Osteoblast (primary cell): ENCODE data around the gene SYNDIG1L. TPM values are rescaled to one million over a fixed set of nuclear protein-coding genes. Genes with fewer than 3 reads are reported as not detected.

Experiments
- DNase-seq: peaks from one replicate; pipeline ENCODE4 v3.0.0; 2011; ENCODE audit warnings: low spot score, mixed read lengths; ENCODE audit not compliant: insufficient read length; ENCODE audit errors: missing footprints
- H2AFZ ChIP-seq: 2 replicates; pipeline ENCODE4 v1.6.0; 2011; ENCODE audit warnings: mild to moderate bottlenecking, low read length
- H3K27ac ChIP-seq: 2 replicates; pipeline ENCODE4 v1.5.1; 2011; ENCODE audit warnings: mild to moderate bottlenecking, low read depth, low read length, moderate library complexity
- H3K27me3 ChIP-seq: 2 replicates; pipeline ENCODE4 v1.6.0; 2012; ENCODE audit warnings: mild to moderate bottlenecking, control low read depth, inconsistent platforms, low read length, moderate library complexity; ENCODE audit not compliant: insufficient read depth
- H3K36me3 ChIP-seq: 2 replicates; pipeline ENCODE4 v1.5.1; 2011; ENCODE audit warnings: mild to moderate bottlenecking, low read length, control low read depth, moderate library complexity; ENCODE audit not compliant: insufficient read depth
- H3K4me1 ChIP-seq: 2 replicates; pipeline ENCODE4 v1.5.1; 2011; ENCODE audit warnings: mild to moderate bottlenecking, low read length, control low read depth, moderate library complexity; ENCODE audit not compliant: insufficient read depth
- H3K4me2 ChIP-seq: 2 replicates; pipeline ENCODE4 v1.6.0; 2011; ENCODE audit warnings: mild to moderate bottlenecking, low read length; ENCODE audit not compliant: insufficient read depth
- H3K4me3 ChIP-seq: fragments of 200-600 bp; sonication (generic); 3 replicates; pipeline ENCODE4 v1.5.1; 2012; ENCODE audit warnings: mild to moderate bottlenecking, low read length, inconsistent platforms; ENCODE audit not compliant: insufficient read depth
- H3K79me2 ChIP-seq: 2 replicates; pipeline ENCODE4 v1.6.0; 2012; ENCODE audit warnings: mild to moderate bottlenecking, low read length, control low read depth, inconsistent platforms; ENCODE audit not compliant: insufficient read depth
- H3K9me3 ChIP-seq: 2 replicates; pipeline ENCODE4 v1.5.1; 2011; ENCODE audit warnings: low read depth, low read length, control low read depth
- H4K20me1 ChIP-seq: 2 replicates; pipeline ENCODE4 v1.6.0; 2012; ENCODE audit warnings: mild to moderate bottlenecking, low read length, control low read depth; ENCODE audit not compliant: insufficient read depth
- total RNA-seq: library from RNA; depleted of rRNA; stranded (reverse); fragments of >200 nt; gene quantifications from 2 replicates; pipeline ENCODE4 v1.2.3, GENCODE V29; 2012
- TF ChIP-seq, protein P1 (sequence below): IDR thresholded peaks from 2 replicates; pipeline ENCODE4 v1.5.1; 2011; ENCODE audit warnings: mild to moderate bottlenecking, low read depth, low read length, moderate library complexity; ENCODE audit errors: extremely low read depth

Gene SYNDIG1L
- total RNA-seq, 1 donor, result not detected

DNA sequence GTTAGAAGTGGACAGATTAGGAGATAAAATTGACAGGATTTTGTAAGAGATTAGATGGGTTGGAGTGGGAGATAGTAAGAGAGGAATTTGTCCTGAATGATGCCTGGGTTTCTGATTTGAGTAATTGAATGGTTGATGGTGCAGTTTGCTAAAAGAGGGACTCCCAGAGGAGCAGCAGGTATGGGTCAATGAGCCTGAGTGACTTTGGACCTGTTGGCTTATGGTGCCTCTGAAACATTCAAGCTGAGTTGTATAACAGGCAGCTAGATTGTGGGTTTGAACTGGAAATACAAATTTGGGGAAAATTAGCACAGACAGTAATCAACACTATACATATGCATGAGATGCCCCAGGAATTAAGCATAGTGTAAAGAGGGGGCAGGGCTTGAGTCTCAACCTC lies 16.7 kb upstream of the SYNDIG1L start:
- Histone ChIP-seq H3K27me3 (peaks cover 12% of the 10 kb centered on the region), H3K36me3 (no peaks in the 10 kb centered on the region), H3K9me3 (no peaks in the 10 kb centered on the region), H4K20me1 (no peaks in the 10 kb centered on the region), H3K4me3 (no peak overlapping the region), H3K4me2 (no peak overlapping the region), H3K27ac (no peak overlapping the region), H3K79me2 (no peaks in the 10 kb centered on the region), H3K4me1 (no peaks in the 10 kb centered on the region), H2AFZ (no peak overlapping the region)
- TF ChIP-seq, protein P1, sequence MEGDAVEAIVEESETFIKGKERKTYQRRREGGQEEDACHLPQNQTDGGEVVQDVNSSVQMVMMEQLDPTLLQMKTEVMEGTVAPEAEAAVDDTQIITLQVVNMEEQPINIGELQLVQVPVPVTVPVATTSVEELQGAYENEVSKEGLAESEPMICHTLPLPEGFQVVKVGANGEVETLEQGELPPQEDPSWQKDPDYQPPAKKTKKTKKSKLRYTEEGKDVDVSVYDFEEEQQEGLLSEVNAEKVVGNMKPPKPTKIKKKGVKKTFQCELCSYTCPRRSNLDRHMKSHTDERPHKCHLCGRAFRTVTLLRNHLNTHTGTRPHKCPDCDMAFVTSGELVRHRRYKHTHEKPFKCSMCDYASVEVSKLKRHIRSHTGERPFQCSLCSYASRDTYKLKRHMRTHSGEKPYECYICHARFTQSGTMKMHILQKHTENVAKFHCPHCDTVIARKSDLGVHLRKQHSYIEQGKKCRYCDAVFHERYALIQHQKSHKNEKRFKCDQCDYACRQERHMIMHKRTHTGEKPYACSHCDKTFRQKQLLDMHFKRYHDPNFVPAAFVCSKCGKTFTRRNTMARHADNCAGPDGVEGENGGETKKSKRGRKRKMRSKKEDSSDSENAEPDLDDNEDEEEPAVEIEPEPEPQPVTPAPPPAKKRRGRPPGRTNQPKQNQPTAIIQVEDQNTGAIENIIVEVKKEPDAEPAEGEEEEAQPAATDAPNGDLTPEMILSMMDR, result no peak
- DNase-seq, result no peak

GRCh38 chr14:74441113-74441512 lies 15.1 kb upstream of the SYNDIG1L start:
- Histone ChIP-seq H4K20me1 (no peaks in the 10 kb centered on the region), H3K4me3 (no peak overlapping the region), H3K79me2 (no peaks in the 10 kb centered on the region), H3K9me3 (no peaks in the 10 kb centered on the region), H3K36me3 (no peaks in the 10 kb centered on the region), H2AFZ (no peak overlapping the region), H3K4me1 (no peaks in the 10 kb centered on the region), H3K4me2 (no peak overlapping the region), H3K27me3 (peaks cover 12% of the 10 kb centered on the region), H3K27ac (no peak overlapping the region)
- TF ChIP-seq, protein P1, result no peak
- DNase-seq, result no peak

GRCh38 chr14:74438351-74438915 lies 12.4 kb upstream of the SYNDIG1L start:
- no peaks in the 10 kb centered on the region for H3K4me1 ChIP-seq
- H3K27ac ChIP-seq, result no peak overlapping the region
- H4K20me1 ChIP-seq, result no peaks in the 10 kb centered on the region
- H3K36me3 ChIP-seq, result no peaks in the 10 kb centered on the region
- TF ChIP-seq, protein P1, result no peak
- no peaks in the 10 kb centered on the region for H3K79me2 ChIP-seq
- peaks cover 22% of the 10 kb centered on the region for H3K27me3 ChIP-seq
- no peaks in the 10 kb centered on the region for H3K9me3 ChIP-seq
- DNase-seq, result no peak
- no peak overlapping the region for H3K4me3 ChIP-seq
- no peak overlapping the region for H2AFZ ChIP-seq
- H3K4me2 ChIP-seq, result no peak overlapping the region

DNA sequence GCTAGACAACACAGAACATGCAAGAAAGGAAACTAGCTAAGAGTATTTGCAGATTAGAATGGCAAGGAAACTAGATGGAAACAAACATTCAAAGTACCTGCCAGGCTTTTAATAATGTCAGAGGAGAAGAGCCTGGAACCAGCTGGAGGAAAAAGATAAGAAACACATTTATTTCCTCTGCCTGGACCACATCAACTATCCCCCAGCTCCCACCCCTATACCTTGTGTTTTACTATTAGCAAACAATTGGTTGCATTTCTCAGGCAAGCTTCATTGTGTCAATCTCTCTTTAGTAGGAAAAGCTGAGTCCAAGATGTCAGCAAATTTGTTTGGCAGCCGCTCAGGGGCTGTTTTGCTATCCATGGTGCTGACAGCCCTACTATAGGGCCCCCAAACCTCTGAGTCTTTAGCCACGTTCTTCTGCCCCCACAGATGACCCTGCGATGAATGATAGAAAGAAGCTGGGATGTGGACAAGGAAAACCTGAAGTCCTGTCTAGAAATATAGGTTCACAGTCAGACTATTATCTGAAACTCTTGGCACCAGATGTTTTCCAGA lies 11.6 kb upstream of the SYNDIG1L start:
- Histone ChIP-seq H3K4me2 (no peak overlapping the region), H3K36me3 (no peaks in the 10 kb centered on the region), H3K79me2 (no peaks in the 10 kb centered on the region), H3K27me3 (peaks cover 15% of the 10 kb centered on the region), H3K4me1 (no peaks in the 10 kb centered on the region), H3K27ac (no peak overlapping the region), H3K9me3 (no peaks in the 10 kb centered on the region), H3K4me3 (no peak overlapping the region), H2AFZ (no peak overlapping the region), H4K20me1 (no peaks in the 10 kb centered on the region)
- TF ChIP-seq, protein P1, result no peak
- DNase-seq, result peak; percentile 23
